Hematopoietic multipotent progenitor cell treated with erythropoietin and hydrocortisone succinate and interleukin-3 and kit ligand, for 17 days (in vitro differentiated cells): ENCODE measurements around the gene KCNN3.

ENCODE experiments used
- DNase-seq: peaks from one replicate; pipeline ENCODE4 v3.0.0-alpha.2; 2015; ENCODE audit warnings: low spot score

The KCNN3 gene

GRCh38 chr1:154748405-154748775 lies 121.7 kb downstream of the KCNN3 start:
- no peak for DNase-seq

GRCh38 chr1:154747740-154748404 lies 122.2 kb downstream of the KCNN3 start:
- DNase-seq, result no peak

- DNase-seq, result no peak
These were observed 122.7 kb downstream of the KCNN3 start for GRCh38 chr1:154747380-154747739.

- no peak for DNase-seq
These were observed 123.3 kb downstream of the KCNN3 start for GRCh38 chr1:154746622-154747299.

GRCh38 chr1:154745750-154746425 lies 124.2 kb downstream of the KCNN3 start:
- no peak for DNase-seq

GRCh38 chr1:154745286-154745731 lies 124.8 kb downstream of the KCNN3 start:
- no peak for DNase-seq

GRCh38 chr1:154744352-154745035 lies 125.6 kb downstream of the KCNN3 start:
- DNase-seq, result no peak

GRCh38 chr1:154743526-154744036 lies 126.5 kb downstream of the KCNN3 start:
- DNase-seq, result no peak

- DNase-seq, result no peak
These were observed 127.5 kb downstream of the KCNN3 start for GRCh38 chr1:154742606-154743005.

- DNase-seq, result no peak
These were observed 128.2 kb downstream of the KCNN3 start for GRCh38 chr1:154741741-154742495.

- no peak for DNase-seq
These were observed 128.8 kb downstream of the KCNN3 start for GRCh38 chr1:154741327-154741726.

- DNase-seq, result no peak
These were observed 130.4 kb downstream of the KCNN3 start for GRCh38 chr1:154739654-154740053.

GRCh38 chr1:154736841-154737240 lies 133.2 kb downstream of the KCNN3 start:
- no peak for DNase-seq

- no peak for DNase-seq
These were observed 134.3 kb downstream of the KCNN3 start for GRCh38 chr1:154735804-154736168.

- DNase-seq, result no peak
These were observed 134.8 kb downstream of the KCNN3 start for GRCh38 chr1:154735061-154735803.

- no peak for DNase-seq
These were observed 136.5 kb downstream of the KCNN3 start for GRCh38 chr1:154733621-154734020.

- no peak for DNase-seq
These were observed 139.0 kb downstream of the KCNN3 start for GRCh38 chr1:154730986-154731489.

GRCh38 chr1:154730259-154730658 lies 139.8 kb downstream of the KCNN3 start:
- no peak for DNase-seq

GRCh38 chr1:154729577-154729976 lies 140.5 kb downstream of the KCNN3 start:
- no peak for DNase-seq

GRCh38 chr1:154729031-154729442 lies 141.0 kb downstream of the KCNN3 start:
- DNase-seq, result no peak
